GM19099 (cell line): Measurements from ENCODE around the gene UBAC2.

Experiments used
- POLR2A ChIP-seq: IDR thresholded peaks from 3 replicates; pipeline ENCODE4 v1.6.1; 2011; ENCODE audit warnings: low read depth; ENCODE audit not compliant: insufficient read length; ENCODE audit errors: extremely low read depth

UBAC2 gene

GRCh38 chr13:99357131-99357596, 156.5 kb downstream of the UBAC2 start:
- no peak for TF ChIP-seq POLR2A

- TF ChIP-seq POLR2A: no peak
Observed at GRCh38 chr13:99357941-99358340, 157.3 kb downstream of the UBAC2 start.

- no peak for TF ChIP-seq POLR2A
Observed at GRCh38 chr13:99359528-99359927, 158.9 kb downstream of the UBAC2 start.

GRCh38 chr13:99360696-99361095, 160.0 kb downstream of the UBAC2 start:
- no peak for TF ChIP-seq POLR2A

- TF ChIP-seq POLR2A: no peak
Observed at GRCh38 chr13:99361197-99361596, 160.5 kb downstream of the UBAC2 start.

- no peak for TF ChIP-seq POLR2A
Observed at GRCh38 chr13:99362362-99362761, 161.7 kb downstream of the UBAC2 start.

- TF ChIP-seq POLR2A: no peak
Observed at GRCh38 chr13:99363391-99363790, 162.7 kb downstream of the UBAC2 start.

GRCh38 chr13:99363949-99364348, 163.3 kb downstream of the UBAC2 start:
- no peak for TF ChIP-seq POLR2A

GRCh38 chr13:99366075-99366987, 165.7 kb downstream of the UBAC2 start:
- TF ChIP-seq POLR2A: no peak

- no peak for TF ChIP-seq POLR2A
Observed at GRCh38 chr13:99367106-99367616, 166.5 kb downstream of the UBAC2 start.

- no peak for TF ChIP-seq POLR2A
Observed at GRCh38 chr13:99367663-99368448, 167.2 kb downstream of the UBAC2 start.

GRCh38 chr13:99370481-99371275, 170.0 kb downstream of the UBAC2 start:
- no peak for TF ChIP-seq POLR2A

GRCh38 chr13:99371956-99372355, 171.3 kb downstream of the UBAC2 start:
- TF ChIP-seq POLR2A: no peak

- TF ChIP-seq POLR2A: no peak
Observed at GRCh38 chr13:99373436-99373835, 172.8 kb downstream of the UBAC2 start.
